Lung (tissue), 12 donors: ENCODE results near the gene NFYC. TPM values are rescaled to one million over a fixed set of nuclear protein-coding genes. Genes with fewer than 3 reads are reported as not detected.

Experiments used
- ATAC-seq: fragments of 200-7000 bp; cut with Tn5 transposase; one replicate; pipeline ENCODE4 v1.9.1; 2020; ENCODE audit warnings: moderate number of reproducible peaks; ENCODE audit not compliant: insufficient read depth, low FRiP score
- DNase-seq, 3 donors: peaks; one replicate each; pipeline ENCODE4 v3.0.0-alpha.2; 2013 to 2017
- H3K27ac ChIP-seq, 2 donors: one replicate each; pipeline ENCODE4 v1.5.1; 2013; ENCODE audit warnings: mild to moderate bottlenecking in 2 of 2, moderate library complexity in 2 of 2, control low read depth in 1 of 2, inconsistent platforms in 1 of 2, low read depth in 1 of 2, low read length in 1 of 2
- H3K27me3 ChIP-seq, 3 donors: one replicate each; pipeline ENCODE4 v1.5.1; 2013; ENCODE audit warnings: low read length in 2 of 3; ENCODE audit not compliant: control insufficient read depth in 3 of 3, insufficient read depth in 3 of 3
- H3K36me3 ChIP-seq, 4 donors: one replicate each; pipeline ENCODE4 v1.5.1; 2013; ENCODE audit warnings: low read length in 4 of 4, mild to moderate bottlenecking in 1 of 4, moderate library complexity in 1 of 4; ENCODE audit not compliant: control insufficient read depth in 4 of 4, insufficient read depth in 4 of 4
- H3K4me1 ChIP-seq, 5 donors: one replicate each; pipeline ENCODE4 v1.5.1; 2013; ENCODE audit warnings: low read length in 5 of 5, mild to moderate bottlenecking in 2 of 5, moderate library complexity in 1 of 5; ENCODE audit not compliant: control insufficient read depth in 5 of 5, insufficient read depth in 5 of 5
- H3K4me3 ChIP-seq: one replicate; pipeline ENCODE4 v1.5.1; 2013; ENCODE audit warnings: mild to moderate bottlenecking, control low read depth, moderate library complexity
- H3K9ac ChIP-seq, 2 donors: one replicate each; pipeline ENCODE4 v1.5.1; 2013; ENCODE audit warnings: low read length in 2 of 2, control low read depth in 1 of 2; ENCODE audit not compliant: insufficient read depth in 1 of 2
- H3K9me3 ChIP-seq, 4 donors: one replicate each; pipeline ENCODE4 v1.5.1; 2013; ENCODE audit warnings: low read length in 3 of 4, mild to moderate bottlenecking in 1 of 4, moderate library complexity in 1 of 4; ENCODE audit not compliant: control insufficient read depth in 4 of 4, insufficient read depth in 3 of 4
- CTCF ChIP-seq: IDR thresholded peaks from 2 replicates; pipeline ENCODE4 v1.5.1; 2012; ENCODE audit warnings: mild to moderate bottlenecking; ENCODE audit errors: control extremely low read depth, extremely low read depth
- WGBS, 2 donors: extraction: QIAGEN DNeasy Blood & Tissue Kit; methylation state at CpG; one replicate each; pipeline ENCODE4 v1.1.7; 2013; 5-methylcytosine and 5-hydroxymethylcytosine counted together
- polyA plus RNA-seq, 2 donors: library from polyadenylated mRNA; stranded (reverse); fragments of 200-250 nt; gene quantifications; one replicate each; pipeline ENCODE4 v1.2.1, GENCODE V29; 2013
- total RNA-seq, 2 donors: library from RNA; depleted of rRNA in 1 of 2; stranded (reverse); fragments of >200 nt in 1 of 2; gene quantifications; one replicate each; pipeline ENCODE4 v1.2.1, GENCODE V29; 2014 to 2021
- donor health status: control.
- donor health status: control.
- donor health status: Bipolar disorder and iron deficiency.
- donor health status: healthy.
- donor health status: DM: yes; HTN: yes; CAD: no.

NFYC gene
- total and polyA plus RNA-seq, 4 donors, result 28.6 to 69.5 (median 50.3) TPM

GRCh38 chr1:40796939-40797667 is 105.6 kb downstream of the NFYC start:
- TF ChIP-seq CTCF, result no peak
- 53 to 65% methylated on average over 9 of the region's 9 CpGs for WGBS, 2 donors
- Histone ChIP-seq H3K9me3 (no peaks in the 10 kb centered on the region), H3K27ac (no peak overlapping the region), H3K9ac (no peak overlapping the region), H3K27me3 (no peaks in the 10 kb centered on the region), H3K36me3 (no peaks in the 10 kb centered on the region), H3K4me3 (no peak overlapping the region), H3K4me1 (peaks cover 0 to 36% (median 11%) of the 10 kb centered on the region in 5 donors)
- no peak for ATAC-seq
- DNase-seq, result no peak

- no peak overlapping the region for H3K27ac ChIP-seq
These were observed 106.1 kb downstream of the NFYC start for GRCh38 chr1:40797668-40798010.

GRCh38 chr1:40798366-40799281 is 107.1 kb downstream of the NFYC start:
- peak overlapping the region in 1 of 2 donors; percentile 32 for H3K9ac ChIP-seq
- ATAC-seq, result no peak

More at GRCh38 chr1:40797668-40798010, 106.1 kb downstream of the NFYC start:
- WGBS, 2 donors, result 86 to 93% methylated on average over 3 of the region's 3 CpGs
- Histone ChIP-seq H3K9ac (no peak overlapping the region), H3K27me3 (no peaks in the 10 kb centered on the region), H3K4me1 (peaks cover 0 to 37% (median 11%) of the 10 kb centered on the region in 5 donors), H3K9me3 (no peaks in the 10 kb centered on the region), H3K4me3 (no peak overlapping the region), H3K36me3 (no peaks in the 10 kb centered on the region)
- no peak for ATAC-seq
- no peak for TF ChIP-seq CTCF
- no peak for DNase-seq

More at GRCh38 chr1:40798366-40799281, 107.1 kb downstream of the NFYC start:
- Histone ChIP-seq H3K27me3 (no peaks in the 10 kb centered on the region), H3K36me3 (no peaks in the 10 kb centered on the region), H3K9me3 (no peaks in the 10 kb centered on the region), H3K4me3 (no peak overlapping the region), H3K27ac (no peak overlapping the region), H3K4me1 (peaks cover 0 to 37% (median 10%) of the 10 kb centered on the region in 5 donors)
- 87 to 91% methylated on average over 8 of the region's 8 CpGs for WGBS, 2 donors
- no peak for TF ChIP-seq CTCF
- DNase-seq, result peak in 1 of 3 donors; percentile 31
